Dermis microvascular lymphatic vessel endothelial cell (primary cell): ENCODE data around the gene ACTR3. TPM values are rescaled to one million over a fixed set of nuclear protein-coding genes. Genes with fewer than 3 reads are reported as not detected.
A peak's percentile ranks its signal among the peaks of the same experiment; 100 is the strongest.

Source experiments
- DNase-seq, 2 donors: peaks; one replicate each; pipeline versions ENCODE4 v3.0.0 to v3.0.0-alpha.2; 2010; ENCODE audit warnings: low read depth in 2 of 2
- total RNA-seq: library from RNA; depleted of rRNA; stranded (reverse); fragments of >200 nt; gene quantifications from 2 replicates; pipeline ENCODE4 v1.2.1, GENCODE V29; 2014

ACTR3 gene
- total RNA-seq, 1 donor from 2014 or later: 110 TPM

DNA sequence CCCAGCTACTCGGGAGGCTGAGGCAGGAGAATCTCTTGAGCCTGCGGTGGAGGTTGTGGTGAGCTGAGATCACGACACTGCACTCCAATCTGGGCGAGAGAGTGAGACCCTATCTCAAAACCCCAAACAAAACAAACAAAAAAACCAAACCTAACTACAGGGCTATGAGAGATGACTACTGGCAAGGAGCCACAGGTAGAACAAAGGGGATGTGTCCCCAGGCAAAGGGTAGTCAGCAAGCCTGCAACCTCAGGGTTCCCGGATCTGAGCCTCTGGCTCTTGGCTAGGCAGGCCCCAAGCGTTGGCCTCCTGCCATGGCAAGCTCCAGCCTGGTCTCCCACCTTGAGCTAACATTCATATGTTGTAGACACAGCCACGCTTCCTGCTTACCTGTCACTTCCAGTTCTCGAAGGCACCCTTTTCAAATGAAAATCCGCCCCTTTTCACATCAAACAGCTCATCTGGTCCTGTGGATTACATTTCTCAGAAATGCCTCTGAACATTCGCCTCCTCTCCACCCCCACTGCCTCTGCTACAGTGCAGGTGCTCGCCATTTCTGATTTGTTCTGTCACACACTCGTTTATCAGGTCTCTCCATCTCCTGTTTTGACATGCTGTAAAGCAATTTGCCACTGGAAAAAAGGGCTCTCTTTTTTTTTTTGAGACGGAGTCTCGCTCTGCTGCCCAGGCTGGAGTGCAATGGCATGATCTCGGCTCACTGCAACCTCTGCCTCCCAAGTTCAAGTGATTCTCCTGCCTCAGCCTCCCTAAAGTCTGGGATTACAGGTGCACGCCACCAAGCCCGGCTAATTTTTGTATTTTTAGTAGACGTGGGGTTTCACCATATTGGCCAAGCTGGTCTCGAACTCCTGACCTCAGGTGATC lies 13.1 kb upstream of the ACTR3 start:
- DNase-seq: no peak

DNA sequence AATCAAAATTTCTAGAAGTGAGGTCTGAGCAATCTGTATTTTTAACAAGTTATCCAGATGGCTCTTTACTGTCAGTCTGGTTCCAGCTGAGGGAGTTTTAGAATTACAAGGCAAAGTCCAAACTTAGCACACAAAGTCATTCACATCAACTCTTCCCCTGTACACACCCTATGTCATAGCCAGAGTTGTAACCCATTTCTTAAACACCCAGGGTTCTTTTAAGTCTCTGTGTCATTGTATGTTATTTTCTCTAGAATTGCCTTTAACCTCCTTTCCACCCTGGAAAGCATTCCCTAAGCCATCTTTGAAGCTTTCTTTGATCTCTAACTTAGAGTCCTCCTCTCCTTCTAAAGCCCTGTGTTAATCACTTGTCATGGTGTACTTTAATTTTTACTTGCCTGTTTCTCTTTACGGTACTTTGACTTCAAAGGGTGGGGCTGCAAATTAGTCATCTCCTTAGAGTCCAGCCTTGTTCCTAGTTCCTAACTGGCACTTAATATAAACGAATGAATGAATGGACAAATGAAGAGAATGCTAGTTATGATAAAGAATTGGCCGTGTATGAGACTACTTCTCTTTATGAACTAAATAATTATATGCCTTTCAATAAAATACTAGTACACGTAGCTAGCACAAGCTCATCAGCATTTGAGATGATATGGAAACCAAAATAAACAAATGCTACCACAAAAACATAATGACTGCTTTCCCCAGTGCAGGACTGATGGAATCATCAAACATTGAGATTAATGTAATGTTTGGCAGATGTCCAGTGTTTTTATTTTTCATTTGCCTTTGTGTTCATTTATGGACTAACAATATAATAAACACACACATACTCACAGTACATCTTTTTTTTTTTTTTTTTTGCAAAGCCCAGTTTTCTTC lies 11.9 kb upstream of the ACTR3 start:
- DNase-seq: no peak

DNA sequence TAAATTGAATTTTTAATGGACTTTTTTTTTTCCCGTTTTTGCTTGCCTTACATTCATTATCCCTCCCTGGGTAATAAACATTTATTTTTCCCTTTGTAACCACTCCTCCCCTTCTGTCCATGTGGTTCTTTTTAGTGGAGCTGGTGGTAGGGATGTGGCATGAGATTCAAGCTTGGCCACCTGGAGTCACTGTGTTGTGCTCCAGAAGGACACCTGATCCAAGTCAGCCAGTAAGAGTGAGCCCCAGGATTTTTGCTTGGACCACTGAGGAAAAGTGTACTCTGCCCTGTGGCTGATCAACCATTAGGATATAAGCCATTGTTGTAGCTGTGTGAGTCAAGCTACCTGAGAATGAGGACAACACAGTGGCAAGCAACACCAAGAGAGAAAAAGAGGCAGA lies 11.1 kb upstream of the ACTR3 start:
- DNase-seq: no peak

DNA sequence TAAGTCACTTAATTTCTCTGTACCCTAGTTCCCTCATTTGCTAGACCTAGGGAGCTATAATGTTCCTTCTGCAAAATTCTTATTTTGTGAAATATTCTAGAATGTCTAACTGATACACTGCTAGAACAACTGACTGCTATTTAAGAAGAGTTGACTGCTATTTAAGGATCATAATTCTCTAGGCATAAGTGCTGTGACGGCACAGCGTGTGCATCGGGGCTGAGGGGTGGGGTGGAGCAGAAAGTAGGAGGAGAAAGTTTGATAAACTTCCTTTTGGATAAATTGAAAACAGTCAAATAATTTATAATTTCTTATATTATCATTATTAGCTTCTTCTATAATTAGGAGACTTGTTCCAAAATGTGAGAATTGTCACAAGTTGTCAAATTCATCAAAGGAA lies 10.4 kb upstream of the ACTR3 start:
- DNase-seq: no peak

- DNase-seq: peak in 1 of 2 donors; percentile 47
Measured at GRCh38 chr2:113886479-113887008, 3.3 kb upstream of the ACTR3 start.

DNA sequence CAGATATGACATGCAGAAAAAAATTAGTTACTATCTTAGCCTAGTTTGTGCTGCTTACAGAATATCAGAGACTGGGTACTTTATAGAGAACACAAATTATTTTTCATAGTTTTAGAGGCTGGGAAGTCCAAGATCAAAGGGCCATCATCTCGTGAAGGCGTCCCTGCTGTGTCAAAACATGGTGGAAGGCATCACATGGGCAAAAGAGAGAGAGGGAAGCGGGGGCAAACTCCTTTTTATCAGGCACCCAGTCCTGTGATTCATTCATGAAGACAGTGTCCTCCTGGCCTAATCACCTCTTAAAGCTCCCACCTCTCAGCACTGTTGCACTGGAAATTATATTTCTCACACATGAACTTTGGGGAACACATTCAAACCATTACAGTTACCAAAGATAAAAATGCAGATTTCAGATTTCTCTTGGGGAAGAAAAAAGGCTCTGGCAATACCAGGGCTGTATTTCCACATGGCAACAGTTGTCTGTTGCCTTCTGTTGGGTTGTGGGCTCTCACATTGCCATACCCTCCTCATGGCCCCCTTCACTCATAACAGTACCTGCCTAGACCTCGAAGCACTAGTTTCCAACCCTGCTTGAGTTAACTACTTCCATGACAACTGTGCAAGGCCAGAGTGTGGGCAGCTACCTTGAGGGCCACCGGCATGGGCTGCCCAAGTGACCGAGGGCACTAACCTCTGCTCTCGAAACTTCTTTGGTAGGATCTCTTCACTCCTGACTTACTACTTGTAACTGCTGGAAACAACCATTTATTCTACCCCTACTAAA lies 2.7 kb upstream of the ACTR3 start:
- DNase-seq: no peak

DNA sequence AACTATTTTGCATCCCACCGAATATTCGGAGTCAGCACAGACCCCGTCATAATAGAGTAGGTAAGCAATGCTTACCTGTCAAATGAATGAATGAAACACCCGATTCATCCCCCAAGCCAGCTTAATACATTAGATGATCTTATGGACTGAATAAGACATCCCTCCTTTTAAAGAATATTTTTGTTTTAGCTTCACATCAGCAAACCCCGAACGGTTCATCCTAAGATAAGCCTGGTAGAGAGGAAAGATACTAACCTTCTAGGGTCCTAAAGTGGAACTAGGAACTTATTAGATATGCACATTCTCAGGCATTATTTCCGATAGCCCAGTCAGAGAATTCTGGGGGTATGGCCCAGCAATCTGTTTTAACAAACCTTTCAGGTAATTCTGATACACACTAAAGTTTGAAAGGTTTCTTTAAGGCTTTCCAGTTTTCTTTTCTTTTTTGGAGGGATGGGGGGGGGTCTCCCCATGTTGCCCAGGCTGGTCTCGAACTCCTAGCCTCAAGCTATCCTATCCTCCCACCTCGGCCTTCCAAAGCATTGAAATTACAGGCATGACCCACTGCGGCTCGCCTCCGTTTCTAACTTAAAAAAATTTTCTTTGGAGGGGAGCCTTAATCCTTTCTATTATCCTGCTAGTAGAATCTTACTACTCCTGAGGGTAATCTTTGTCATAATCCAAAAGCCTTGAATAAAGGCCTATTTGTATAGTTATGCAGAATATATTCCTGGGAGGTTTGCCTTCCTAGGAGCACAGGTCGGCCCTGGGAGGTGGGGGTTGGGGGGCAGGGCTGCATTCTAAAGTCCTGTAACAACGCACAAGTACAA lies 1.0 kb upstream of the ACTR3 start:
- no peak for DNase-seq

DNA sequence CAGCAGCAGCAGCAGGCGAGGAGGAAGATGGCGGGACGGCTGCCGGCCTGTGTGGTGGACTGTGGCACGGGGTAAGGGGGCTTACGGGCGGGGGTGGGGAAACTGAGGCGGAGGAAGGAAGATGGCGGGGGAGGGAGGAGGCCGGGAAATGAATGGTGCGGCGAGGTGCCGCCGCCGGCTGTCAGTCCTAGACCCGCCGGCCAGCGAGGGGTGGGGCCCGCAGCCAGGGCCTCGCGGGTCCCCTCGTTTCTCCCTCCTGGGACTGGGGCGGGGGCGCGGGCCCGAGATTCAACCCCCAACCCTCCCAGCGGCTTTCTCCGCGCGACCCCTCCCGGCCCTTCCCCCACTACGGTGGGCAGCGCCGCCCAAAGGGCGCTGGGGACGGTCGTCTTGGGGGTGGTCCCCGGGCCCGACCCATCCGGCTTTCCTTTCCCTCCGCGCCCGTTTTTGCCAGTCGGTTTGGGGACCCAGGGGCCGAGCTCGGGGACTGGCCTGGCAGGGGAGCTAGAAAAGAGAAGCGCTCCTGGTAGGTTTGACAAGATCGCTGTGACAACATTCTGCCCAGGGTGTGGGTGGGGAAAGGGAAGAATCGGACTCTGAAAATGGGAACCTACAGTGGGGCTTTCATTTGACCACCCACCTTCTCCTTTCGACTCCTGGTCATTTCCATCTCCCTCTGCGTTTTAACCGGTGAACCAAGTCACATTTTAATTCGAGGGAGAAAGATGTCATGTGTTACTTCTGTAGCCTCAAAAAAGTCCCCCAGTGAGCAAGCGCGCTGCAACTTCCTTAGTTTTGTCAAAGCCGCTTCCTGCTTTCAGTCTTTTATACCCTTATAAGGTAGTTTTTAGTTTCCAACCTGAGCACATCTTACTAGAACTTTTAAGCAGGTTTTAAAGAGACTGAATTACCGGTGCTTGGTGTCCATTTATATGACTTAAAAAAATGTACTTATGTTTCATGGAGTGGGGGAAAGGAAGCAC lies 655 bp downstream of the ACTR3 start:
- peak; percentile 78 to 83 for DNase-seq

- peak; percentile 17 to 49 for DNase-seq
Measured at GRCh38 chr2:113891265-113891959, 1.5 kb downstream of the ACTR3 start.

GRCh38 chr2:113892004-113892710 lies 2.3 kb downstream of the ACTR3 start:
- DNase-seq: no peak

- DNase-seq: peak in 1 of 2 donors; percentile 46
Measured at GRCh38 chr2:113894156-113894743, 4.4 kb downstream of the ACTR3 start.

DNA sequence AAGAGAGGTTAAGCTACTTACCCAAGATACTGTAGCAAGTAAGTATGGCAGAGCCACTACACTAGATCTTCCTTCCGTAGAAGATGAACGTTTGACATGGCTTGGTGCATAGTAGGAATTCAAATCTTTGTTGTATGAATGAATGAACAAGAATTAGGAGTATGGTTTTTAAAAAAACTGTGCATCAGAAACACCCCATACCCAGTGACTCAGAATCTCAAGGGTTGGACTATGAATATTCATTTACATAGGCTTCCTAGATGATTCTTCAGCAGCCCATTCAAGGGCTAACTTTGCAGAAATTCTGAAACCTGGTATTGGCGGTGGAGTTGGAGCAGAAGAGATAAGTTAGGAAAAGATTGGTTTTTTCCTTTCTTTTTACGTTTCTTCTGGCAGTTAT lies 5.4 kb downstream of the ACTR3 start:
- DNase-seq: no peak

DNA sequence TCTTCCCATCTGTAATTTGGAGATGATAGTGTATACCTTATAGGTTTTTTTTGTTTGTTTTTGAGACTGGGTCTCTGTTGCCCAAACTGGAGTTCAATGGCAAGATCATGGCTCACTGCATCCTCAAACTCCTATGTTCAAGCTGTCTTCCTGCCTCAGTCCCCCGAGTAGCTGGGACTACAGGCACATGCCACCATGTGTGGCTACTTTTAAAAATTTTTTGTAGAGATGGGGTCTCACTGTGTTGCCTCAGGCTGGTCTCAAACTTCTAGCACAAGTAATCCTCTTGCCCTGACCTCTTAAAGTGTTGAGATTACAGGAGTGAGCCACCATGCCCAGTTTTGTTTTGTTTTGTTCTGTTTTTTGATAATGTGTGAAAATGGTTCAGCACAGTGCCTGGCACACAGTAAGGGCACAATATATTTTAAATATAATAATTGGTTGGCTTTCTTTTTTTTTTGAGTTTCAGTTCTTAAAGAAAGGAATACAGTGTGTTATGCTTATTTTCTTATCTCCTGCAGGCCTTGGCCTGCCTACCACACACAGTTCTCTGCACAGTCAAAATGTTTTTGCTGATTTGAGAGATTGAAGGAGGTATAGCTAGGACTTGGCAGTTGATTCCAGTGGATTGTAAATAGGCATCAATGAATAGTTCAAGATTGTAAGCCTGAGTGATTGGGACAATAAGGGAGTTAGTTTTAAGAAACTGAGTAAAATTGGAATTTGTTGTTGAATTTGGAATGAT lies 6.1 kb downstream of the ACTR3 start:
- no peak for DNase-seq

- DNase-seq: peak; percentile 23 to 37
Measured at GRCh38 chr2:113896791-113897190, 6.9 kb downstream of the ACTR3 start.

- DNase-seq: no peak
Measured at GRCh38 chr2:113898081-113898480, 8.2 kb downstream of the ACTR3 start.

DNA sequence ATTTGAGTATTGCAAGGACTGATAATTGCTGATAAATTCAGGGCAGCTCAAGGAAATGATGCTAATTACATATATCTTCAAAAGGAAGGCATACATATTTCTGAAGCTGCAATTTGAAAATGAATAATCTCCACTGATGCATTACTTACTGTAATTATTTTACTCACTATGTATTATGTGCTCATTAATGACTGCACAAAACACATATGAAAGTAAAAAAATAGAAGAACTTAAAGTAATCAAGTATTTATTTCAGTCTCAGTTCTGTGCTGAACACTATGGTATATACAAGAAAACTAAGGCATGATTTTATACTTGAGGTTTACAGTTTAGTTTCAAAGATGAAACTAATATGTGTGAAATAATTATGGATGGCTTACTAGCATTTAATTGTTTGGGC lies 9.3 kb downstream of the ACTR3 start:
- DNase-seq: no peak

GRCh38 chr2:113901943-113902342 lies 12.1 kb downstream of the ACTR3 start:
- DNase-seq: no peak
